ENCODE results near the gene ZNF3. TPM values are rescaled to one million over a fixed set of nuclear protein-coding genes. Genes with fewer than 3 reads are reported as not detected.

The ZNF3 gene
- total and polyA plus RNA-seq, 9 of the 15 experiments (the other 6 are each of a cell fraction or from before 2014, with no cell fraction given), result 30.0 to 64.9 (median 51.5) TPM

DNA sequence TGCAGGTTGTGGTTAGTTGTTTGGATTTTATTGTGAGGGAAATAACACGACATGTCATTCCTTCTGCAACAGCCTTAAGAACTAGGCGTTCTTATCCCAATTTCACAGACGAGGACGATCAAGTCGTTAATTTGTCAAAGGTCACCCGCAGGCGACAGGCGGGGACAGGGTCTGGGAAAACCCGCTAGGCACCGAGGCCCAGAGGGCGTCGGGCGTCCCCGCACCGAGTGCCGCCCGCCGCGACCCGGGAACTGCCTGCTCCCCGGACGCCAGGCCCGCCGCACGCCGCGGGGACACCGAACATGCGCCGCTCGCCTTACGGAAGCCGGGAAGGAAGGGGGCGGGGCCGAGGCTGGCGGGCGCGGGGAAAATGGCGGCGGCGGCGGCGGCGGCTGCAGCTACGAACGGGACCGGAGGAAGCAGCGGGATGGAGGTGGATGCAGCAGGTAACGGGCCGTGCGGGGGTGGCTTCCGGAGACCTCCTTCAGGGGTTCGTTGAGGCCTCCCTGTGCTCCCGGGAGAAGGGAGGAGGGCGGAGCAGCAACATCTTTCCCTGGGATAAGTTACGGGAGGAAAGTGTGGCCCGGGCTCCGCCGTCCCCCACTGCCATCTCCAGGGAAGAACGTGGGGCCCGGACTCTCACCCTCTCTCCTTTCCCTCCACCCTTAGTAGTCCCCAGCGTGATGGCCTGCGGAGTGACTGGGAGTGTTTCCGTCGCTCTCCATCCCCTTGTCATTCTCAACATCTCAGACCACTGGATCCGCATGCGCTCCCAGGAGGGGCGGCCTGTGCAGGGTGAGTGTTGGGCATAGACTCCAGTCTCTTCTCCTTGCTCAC lies 7.3 kb upstream of the ZNF3 start, which contains the start of gene COPS6 (continued):
- TF ChIP-seq NFRKB (IDR thresholded peaks at IDR 0.05; ENCODE audit: low read depth) (peak; percentile 94), RB1 (IDR thresholded peaks at IDR 0.05; ENCODE audit: low read depth) (peak; percentile 97), SRSF3 (IDR thresholded peaks at IDR 0.05; ENCODE audit: insufficient read depth, low read length) (no peak; the same call in 1 of the 2 replicates), CHD4 (IDR thresholded peaks at IDR 0.05; ENCODE audit: insufficient read depth, insufficient replicate concordance, low read depth, low read length, poor library complexity, severe bottlenecking) (no peak), SP2 (IDR thresholded peaks at IDR 0.05; ENCODE audit: extremely low read depth, low read depth, low read length, poor library complexity, severe bottlenecking) (no peak), RBFOX2 (IDR thresholded peaks at IDR 0.05; ENCODE audit: low read depth, low read length) (peak; percentile 99), KDM4B (IDR thresholded peaks at IDR 0.05; ENCODE audit: borderline replicate concordance in 2 of 2, low read depth in 1 of 2) (0 out of 4 replicates have a peak, but pooled peaks of 1 of the 2 experiments have one; percentile 27), BRD9 (IDR thresholded peaks at IDR 0.05; ENCODE audit: low read depth, partially characterized antibody) (no peak), HMG20B (CRISPR knock-in tag; IDR thresholded peaks at IDR 0.05) (no peak), TEAD1 (CRISPR knock-in tag; IDR thresholded peaks at IDR 0.05) (peak in 1 of 2 experiments; percentile 95; a peak in 2 of 4 replicates), THRAP3 (IDR thresholded peaks at IDR 0.05; ENCODE audit: borderline replicate concordance) (no peak)
- TF ChIP-seq, protein P1, sequence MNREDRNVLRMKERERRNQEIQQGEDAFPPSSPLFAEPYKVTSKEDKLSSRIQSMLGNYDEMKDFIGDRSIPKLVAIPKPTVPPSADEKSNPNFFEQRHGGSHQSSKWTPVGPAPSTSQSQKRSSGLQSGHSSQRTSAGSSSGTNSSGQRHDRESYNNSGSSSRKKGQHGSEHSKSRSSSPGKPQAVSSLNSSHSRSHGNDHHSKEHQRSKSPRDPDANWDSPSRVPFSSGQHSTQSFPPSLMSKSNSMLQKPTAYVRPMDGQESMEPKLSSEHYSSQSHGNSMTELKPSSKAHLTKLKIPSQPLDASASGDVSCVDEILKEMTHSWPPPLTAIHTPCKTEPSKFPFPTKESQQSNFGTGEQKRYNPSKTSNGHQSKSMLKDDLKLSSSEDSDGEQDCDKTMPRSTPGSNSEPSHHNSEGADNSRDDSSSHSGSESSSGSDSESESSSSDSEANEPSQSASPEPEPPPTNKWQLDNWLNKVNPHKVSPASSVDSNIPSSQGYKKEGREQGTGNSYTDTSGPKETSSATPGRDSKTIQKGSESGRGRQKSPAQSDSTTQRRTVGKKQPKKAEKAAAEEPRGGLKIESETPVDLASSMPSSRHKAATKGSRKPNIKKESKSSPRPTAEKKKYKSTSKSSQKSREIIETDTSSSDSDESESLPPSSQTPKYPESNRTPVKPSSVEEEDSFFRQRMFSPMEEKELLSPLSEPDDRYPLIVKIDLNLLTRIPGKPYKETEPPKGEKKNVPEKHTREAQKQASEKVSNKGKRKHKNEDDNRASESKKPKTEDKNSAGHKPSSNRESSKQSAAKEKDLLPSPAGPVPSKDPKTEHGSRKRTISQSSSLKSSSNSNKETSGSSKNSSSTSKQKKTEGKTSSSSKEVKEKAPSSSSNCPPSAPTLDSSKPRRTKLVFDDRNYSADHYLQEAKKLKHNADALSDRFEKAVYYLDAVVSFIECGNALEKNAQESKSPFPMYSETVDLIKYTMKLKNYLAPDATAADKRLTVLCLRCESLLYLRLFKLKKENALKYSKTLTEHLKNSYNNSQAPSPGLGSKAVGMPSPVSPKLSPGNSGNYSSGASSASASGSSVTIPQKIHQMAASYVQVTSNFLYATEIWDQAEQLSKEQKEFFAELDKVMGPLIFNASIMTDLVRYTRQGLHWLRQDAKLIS (CRISPR knock-in tag; IDR thresholded peaks at IDR 0.05), result peak; percentile 99
- TF ChIP-seq, protein P2, sequence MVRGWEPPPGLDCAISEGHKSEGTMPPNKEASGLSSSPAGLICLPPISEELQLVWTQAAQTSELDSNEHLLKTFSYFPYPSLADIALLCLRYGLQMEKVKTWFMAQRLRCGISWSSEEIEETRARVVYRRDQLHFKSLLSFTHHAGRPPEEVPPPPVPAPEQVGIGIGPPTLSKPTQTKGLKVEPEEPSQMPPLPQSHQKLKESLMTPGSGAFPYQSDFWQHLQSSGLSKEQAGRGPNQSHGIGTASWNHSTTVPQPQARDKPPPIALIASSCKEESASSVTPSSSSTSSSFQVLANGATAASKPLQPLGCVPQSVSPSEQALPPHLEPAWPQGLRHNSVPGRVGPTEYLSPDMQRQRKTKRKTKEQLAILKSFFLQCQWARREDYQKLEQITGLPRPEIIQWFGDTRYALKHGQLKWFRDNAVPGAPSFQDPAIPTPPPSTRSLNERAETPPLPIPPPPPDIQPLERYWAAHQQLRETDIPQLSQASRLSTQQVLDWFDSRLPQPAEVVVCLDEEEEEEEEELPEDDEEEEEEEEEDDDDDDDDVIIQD (CRISPR knock-in tag; IDR thresholded peaks at IDR 0.05), result no peak
- TF ChIP-seq, protein P3, sequence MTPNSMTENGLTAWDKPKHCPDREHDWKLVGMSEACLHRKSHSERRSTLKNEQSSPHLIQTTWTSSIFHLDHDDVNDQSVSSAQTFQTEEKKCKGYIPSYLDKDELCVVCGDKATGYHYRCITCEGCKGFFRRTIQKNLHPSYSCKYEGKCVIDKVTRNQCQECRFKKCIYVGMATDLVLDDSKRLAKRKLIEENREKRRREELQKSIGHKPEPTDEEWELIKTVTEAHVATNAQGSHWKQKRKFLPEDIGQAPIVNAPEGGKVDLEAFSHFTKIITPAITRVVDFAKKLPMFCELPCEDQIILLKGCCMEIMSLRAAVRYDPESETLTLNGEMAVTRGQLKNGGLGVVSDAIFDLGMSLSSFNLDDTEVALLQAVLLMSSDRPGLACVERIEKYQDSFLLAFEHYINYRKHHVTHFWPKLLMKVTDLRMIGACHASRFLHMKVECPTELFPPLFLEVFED (CRISPR knock-in tag; conservative IDR thresholded peaks at IDR 0.05), result no peak
- TF ChIP-seq, protein P4, sequence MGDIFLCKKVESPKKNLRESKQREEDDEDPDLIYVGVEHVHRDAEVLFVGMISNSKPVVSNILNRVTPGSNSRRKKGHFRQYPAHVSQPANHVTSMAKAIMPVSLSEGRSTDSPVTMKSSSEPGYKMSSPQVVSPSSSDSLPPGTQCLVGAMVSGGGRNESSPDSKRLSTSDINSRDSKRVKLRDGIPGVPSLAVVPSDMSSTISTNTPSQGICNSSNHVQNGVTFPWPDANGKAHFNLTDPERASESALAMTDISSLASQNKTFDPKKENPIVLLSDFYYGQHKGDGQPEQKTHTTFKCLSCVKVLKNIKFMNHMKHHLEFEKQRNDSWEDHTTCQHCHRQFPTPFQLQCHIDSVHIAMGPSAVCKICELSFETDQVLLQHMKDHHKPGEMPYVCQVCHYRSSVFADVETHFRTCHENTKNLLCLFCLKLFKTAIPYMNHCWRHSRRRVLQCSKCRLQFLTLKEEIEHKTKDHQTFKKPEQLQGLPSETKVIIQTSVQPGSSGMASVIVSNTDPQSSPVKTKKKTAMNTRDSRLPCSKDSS (IDR thresholded peaks at IDR 0.05; ENCODE audit: low read depth, partially characterized antibody), result no peak
